Dedifferentiated amniotic fluid mesenchymal stem cell (primary cell): Measurements from ENCODE around the gene GIPC1.
"Not testable (repeated sequence)": the region's sequence is repeated elsewhere in the genome, so short reads cannot be mapped to it uniquely, and the experiment has no call there.

Experiments
- DNase-seq: peaks from one replicate; pipeline ENCODE4 v3.0.0-alpha.2; 2016; ENCODE audit errors: extremely low spot score

GIPC1 gene

GRCh38 chr19:14517840-14518505, 22.0 kb upstream of the GIPC1 start, which contains the start of gene DNAJB1:
DNAJB1 (minus strand) TSS chr19:14518397; CDS start chr19:14518349, 48 bp downstream.
- DNase-seq = peak; percentile 59

GRCh38 chr19:14517446-14517839, 21.5 kb upstream of the GIPC1 start:
- DNase-seq = no peak

GRCh38 chr19:14516746-14517438, 21.0 kb upstream of the GIPC1 start:
- DNase-seq = no peak

GRCh38 chr19:14516048-14516534, 20.2 kb upstream of the GIPC1 start:
- no peak for DNase-seq

- no peak for DNase-seq
Observed at GRCh38 chr19:14515501-14516047, 19.6 kb upstream of the GIPC1 start.

- DNase-seq = no peak
Observed at GRCh38 chr19:14514215-14514863, 18.4 kb upstream of the GIPC1 start.

- no peak for DNase-seq
Observed at GRCh38 chr19:14512406-14512961, 16.6 kb upstream of the GIPC1 start.

- no peak for DNase-seq
Observed at GRCh38 chr19:14511229-14511593, 15.3 kb upstream of the GIPC1 start.

- DNase-seq = peak; percentile 86
Observed at GRCh38 chr19:14510311-14511228, 14.6 kb upstream of the GIPC1 start.

GRCh38 chr19:14507704-14508542, 12.0 kb upstream of the GIPC1 start:
- DNase-seq = peak; percentile 30

- peak; percentile 86 for DNase-seq
Observed at GRCh38 chr19:14505488-14506239, 9.7 kb upstream of the GIPC1 start.

- DNase-seq = not testable (repeated sequence)
Observed at GRCh38 chr19:14504575-14504974, 8.6 kb upstream of the GIPC1 start.

GRCh38 chr19:14503285-14503684, 7.4 kb upstream of the GIPC1 start:
- no peak for DNase-seq

GRCh38 chr19:14502334-14503092, 6.6 kb upstream of the GIPC1 start:
- no peak for DNase-seq

- DNase-seq = no peak
Observed at GRCh38 chr19:14497228-14497921, 1.4 kb upstream of the GIPC1 start.

GRCh38 chr19:14496834-14497227, 904 bp upstream of the GIPC1 start:
- DNase-seq = no peak

- no peak for DNase-seq
Observed at GRCh38 chr19:14495672-14496028, 277 bp downstream of the GIPC1 start.
